Mammary microvascular endothelial cell (primary cell): Measurements from ENCODE around the gene SLC47A1. TPM values are rescaled to one million over a fixed set of nuclear protein-coding genes. Genes with fewer than 3 reads are reported as not detected.

Experiments
- total RNA-seq: library from RNA; depleted of rRNA; stranded (reverse); fragments of >200 nt; gene quantifications from 2 replicates; pipeline ENCODE4 v1.2.3, GENCODE V29; 2015

Gene SLC47A1
- total RNA-seq: 1.6 and 2.2 TPM in 2 replicates

DNA sequence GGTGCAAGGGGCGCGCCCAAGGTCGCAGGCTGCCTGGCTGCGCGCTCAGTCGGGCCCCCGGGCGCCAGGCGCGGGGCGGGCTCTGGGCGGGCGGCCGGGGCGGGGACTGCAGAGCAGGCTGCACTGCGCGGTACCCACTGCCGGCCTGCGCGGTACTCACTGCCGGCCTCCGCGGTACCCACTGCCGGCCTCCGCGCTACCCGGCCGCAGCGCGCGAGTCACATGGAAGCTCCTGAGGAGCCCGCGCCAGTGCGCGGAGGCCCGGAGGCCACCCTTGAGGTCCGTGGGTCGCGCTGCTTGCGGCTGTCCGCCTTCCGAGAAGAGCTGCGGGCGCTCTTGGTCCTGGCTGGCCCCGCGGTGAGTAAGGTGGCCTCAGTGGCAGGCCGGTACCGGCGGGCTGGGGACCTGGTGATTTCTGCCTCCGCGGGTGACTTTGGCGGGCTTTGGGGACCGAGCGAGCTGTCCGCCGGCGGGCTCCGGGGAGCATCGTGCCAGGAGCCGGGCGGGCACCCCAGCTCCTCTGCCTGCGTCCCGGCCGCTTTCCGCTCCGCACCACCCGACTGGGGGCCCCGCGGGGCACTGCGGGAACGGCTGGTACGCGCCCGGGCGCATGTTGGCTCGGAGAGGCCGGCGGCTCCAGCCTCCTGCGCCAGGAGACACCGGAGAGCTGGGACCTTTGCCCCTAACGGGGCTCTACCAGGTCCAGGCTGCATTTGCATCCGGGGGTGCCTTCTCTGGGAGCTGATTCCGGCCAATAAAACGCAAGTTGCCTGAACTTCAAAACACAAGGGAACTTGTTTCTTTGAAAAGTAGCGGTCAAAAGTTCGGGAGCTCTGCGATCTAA, at the start of gene SLC47A1:
Gene SLC47A1 (plus strand): TSS at position 137 of the 844 bp plus-strand sequence. CDS start 86 bp downstream, at position 223.

Other genes starting within 250 kb of the SLC47A1 start
- 20.1 and 20.8 TPM in 2 replicates for gene B9D1, start 171.1 kb upstream of the SLC47A1 start, total RNA-seq
- 16.7 and 17.5 TPM in 2 replicates for gene MAPK7, start 155.4 kb upstream of the SLC47A1 start, total RNA-seq
- not detected in 2 replicates for gene MFAP4, start 146.7 kb upstream of the SLC47A1 start, total RNA-seq
- gene RNF112, start 122.6 kb upstream of the SLC47A1 start, total RNA-seq: 0.10 TPM in 1 of 2 replicates, not detected in the other
- gene ALDH3A2, start 114.9 kb downstream of the SLC47A1 start, total RNA-seq: 41.7 and 47.3 TPM in 2 replicates
- gene SLC47A2, start 182.7 kb downstream of the SLC47A1 start, total RNA-seq: not detected in 2 replicates
- gene ALDH3A1, start 214.4 kb downstream of the SLC47A1 start, total RNA-seq: 0.10 TPM in 1 of 2 replicates, not detected in the other